T-helper 22 cell (primary cell): Measurements from ENCODE around the gene SCTR.
"Not testable (repeated sequence)": the region's sequence is repeated elsewhere in the genome, so short reads cannot be mapped to it uniquely, and the experiment has no call there.

Source experiments
- DNase-seq: peaks from one replicate; pipeline ENCODE4 v3.0.0-alpha.2; 2020; ENCODE audit warnings: low read depth

Gene SCTR

DNA sequence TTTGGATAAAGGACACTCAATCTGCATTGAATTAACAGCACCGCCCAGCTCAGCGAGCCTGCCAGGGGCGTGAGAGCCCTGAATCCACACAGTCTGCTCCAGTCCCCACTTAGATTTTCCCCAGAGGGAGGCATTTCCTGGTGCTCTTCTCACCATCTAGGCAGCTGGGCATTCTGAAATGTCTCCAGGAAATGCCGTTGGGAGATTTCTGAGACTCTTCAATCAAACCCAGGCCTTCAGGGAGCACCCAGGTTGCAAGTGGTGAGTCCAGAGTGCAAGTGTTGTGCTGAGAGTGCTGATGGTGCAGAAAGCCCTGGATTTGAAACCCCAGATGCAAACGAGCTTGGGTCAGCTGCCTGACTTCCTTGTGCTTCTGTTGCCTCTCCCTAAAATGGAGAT, 116.1 kb downstream of the SCTR start:
- DNase-seq: no peak

DNA sequence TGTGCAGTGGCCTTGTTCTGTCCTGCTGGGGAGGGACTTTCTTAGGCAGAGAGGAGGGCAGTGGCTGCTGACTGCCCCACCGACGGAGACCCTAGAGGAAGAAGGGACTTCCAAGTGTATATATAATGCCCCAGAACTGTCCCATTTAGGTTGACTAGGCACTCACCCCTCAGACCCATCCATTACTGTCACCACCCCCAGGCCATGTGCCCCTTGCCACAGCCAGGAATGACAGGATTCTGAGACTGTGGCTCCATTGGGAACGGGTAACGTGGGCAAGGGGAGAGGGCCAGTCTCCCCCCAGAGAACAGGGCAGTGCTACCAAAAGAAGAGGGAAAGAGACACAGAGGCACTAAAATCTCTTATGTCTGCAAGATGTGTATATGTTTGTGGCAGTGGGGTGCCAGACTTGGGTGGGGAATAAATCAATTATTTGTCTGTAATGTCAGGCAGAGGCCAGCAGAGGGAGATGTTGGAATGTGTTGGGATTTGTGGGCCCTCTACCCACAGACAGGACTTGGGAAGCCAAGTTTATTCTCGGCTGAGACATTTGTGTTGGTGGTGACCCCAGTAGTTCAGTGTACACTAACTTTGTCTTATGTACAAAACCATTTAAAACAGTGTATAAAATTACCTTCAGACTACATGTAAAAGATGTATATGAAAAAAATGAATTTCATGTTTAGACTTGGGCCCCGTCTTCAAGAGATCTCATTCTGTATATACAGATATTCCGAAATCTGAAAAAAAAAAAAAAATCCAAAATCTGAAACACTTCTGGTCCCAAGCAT, 116.7 kb downstream of the SCTR start:
- DNase-seq: no peak

DNA sequence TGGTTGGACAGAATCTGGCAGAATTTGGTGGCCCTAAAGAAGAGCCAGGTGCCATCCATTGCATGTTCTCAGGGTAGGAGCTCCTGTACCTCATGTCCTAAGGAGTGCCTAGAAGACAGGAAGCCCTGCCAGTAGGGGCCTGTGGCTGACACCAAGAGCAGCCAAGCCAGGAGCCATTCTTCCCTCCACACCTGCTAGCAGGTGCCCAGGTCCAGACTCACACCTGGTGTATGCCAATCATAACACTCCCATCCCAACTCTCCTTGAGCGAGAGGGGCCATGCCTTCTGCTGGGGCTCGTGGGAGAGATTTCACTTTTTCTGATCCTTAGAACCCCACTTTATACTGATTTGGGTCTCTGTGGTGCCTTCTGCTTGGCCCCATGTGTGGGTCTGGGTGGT, 119.1 kb downstream of the SCTR start:
- no peak for DNase-seq

DNA sequence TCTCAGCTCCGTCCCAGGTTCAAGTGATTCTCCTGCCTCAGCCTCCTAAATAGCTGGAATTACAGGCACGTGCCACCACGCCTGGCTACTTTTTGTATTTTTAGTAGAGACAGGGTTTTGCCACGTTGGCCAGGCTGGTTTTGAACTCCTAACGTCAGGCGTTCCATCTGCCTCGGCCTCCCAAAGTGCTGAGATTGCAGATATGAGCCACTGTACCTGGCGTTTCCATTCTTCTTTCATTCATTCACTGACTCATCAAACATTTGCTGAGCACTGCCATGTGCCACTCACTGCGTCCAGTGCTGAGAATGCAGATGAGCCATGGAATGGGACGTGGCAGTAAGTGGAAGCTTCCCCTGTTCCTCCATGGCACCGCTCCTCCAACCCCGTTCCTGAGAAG, 120.7 kb downstream of the SCTR start:
- not testable (repeated sequence) for DNase-seq

DNA sequence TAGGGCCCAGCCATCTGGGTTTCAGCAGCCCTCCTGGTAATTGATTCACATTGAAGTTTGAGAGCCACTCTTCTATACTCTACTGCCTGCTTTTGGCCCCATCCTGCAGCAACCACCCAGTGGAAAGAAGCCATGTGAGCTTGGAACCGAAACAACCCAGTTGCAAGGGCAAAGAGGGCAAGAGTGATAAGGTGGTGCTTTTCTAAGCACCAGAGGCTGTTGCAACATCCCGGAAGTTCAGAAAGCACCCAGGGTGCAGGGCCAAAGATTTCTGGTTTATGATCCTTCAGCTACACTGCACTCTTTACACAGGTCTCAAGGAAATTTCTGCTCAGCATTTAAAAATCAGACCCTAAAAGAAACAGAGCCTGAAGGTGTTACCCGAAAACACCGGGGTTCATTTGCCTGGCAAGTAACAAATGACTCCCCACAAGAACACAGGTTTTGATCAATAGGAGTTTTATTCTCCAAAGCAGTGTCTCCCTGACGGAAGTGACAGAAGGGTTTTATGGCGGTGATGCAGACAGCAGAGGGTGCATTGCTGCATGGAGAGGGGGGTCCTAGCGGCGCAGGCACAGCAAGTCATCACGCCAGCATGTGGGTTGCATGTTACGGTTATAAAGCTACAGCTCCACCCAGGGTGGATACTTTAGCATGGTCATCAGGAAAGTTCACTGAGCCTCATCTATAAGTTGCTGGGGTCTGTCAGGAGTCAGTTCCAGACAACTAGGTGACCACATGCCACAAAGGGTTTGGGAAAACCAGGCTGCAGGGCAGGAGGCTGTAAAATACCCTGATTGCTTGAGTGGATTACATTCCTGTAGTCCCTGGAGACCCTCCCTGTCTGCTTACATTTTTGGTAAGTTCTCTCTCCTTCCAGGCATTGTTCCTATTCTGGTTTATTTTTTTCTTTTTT, 121.4 kb downstream of the SCTR start:
- DNase-seq: no peak

DNA sequence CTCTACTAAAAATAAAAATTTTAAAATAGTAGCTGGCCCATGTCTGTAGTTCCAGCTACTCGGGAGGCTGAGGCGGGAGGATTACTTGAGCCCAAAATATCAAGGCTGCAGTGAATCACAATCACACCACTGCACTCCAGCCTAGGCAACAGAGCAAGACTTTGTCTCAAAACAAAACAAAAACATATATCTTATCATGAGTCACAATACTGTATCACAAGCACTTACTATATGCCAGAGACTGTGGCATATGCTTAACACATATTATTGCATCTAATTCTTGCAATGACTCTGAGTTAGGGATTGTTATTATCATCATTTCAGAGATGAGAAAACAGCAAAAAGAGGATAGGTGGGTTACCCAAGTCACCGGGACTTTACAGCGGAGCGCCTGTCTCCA, 122.2 kb downstream of the SCTR start:
- no peak for DNase-seq

DNA sequence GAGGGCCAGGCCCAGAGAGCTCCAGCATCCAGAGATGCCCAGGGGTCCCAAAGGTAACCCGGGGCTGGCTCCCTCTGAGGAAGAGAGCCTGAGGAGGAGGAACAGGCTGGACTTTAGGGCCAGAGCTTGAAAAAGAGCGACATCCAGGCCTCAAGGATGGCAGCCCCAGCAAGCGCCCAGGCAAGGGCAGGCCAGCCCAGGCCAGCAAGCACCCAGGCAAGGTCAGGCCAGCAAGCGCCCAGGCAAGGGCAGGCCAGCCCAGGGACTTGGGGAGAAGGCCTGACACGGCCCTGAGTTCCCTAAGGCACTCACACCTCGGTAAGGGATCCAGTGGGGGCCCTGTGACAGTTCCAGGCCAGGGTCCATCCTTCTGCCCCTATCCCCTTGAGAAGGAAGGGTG, 127.1 kb downstream of the SCTR start:
- no peak for DNase-seq

DNA sequence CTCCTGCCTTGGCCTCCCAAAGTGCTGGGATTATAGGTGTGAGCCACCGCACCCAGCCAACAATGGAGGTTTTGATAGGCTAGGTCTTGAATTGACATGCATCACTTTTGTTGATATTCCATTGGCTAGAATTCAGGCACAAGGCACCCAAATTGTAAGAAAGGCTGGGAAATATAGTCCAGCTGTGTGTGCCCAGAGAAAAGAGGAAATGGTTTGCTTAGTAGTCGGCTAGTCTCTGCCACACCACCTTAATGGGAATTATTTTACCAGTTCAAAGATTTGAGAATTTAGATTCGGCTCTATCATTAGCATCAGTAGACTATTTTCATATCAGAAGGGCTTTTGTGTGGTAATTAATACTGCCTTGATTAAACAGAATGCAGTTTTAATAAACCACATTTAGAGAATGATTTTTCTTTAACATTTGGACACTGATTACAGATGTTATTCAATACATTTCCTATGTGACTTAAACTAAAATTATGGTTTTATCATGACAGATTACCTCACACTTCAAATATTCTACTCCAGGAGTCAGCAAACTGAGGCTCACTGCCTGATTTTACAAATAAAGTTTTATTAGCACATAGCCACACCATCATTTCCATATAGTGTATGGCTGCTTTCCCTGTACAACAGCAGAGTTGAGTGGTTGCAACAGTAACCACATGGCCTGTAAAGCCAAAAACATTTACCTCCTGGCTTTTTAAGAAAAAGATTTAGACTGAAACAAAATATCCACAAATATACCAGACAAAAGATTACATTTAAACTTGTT, 130.1 kb downstream of the SCTR start:
- DNase-seq: no peak
